Measurements from ENCODE around the gene LEPR.

- TF ChIP-seq, protein P1, sequence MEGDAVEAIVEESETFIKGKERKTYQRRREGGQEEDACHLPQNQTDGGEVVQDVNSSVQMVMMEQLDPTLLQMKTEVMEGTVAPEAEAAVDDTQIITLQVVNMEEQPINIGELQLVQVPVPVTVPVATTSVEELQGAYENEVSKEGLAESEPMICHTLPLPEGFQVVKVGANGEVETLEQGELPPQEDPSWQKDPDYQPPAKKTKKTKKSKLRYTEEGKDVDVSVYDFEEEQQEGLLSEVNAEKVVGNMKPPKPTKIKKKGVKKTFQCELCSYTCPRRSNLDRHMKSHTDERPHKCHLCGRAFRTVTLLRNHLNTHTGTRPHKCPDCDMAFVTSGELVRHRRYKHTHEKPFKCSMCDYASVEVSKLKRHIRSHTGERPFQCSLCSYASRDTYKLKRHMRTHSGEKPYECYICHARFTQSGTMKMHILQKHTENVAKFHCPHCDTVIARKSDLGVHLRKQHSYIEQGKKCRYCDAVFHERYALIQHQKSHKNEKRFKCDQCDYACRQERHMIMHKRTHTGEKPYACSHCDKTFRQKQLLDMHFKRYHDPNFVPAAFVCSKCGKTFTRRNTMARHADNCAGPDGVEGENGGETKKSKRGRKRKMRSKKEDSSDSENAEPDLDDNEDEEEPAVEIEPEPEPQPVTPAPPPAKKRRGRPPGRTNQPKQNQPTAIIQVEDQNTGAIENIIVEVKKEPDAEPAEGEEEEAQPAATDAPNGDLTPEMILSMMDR (IDR thresholded peaks at IDR 0.05): no peak
- TF ChIP-seq POLR2A (IDR thresholded peaks at IDR 0.05) (no peak), EP300 (IDR thresholded peaks at IDR 0.05) (no peak)
These were observed 8.6 kb downstream of the LEPR start for GRCh38 chr1:65429078-65429477.
